Measurements from ENCODE around the gene NR6A1.

NR6A1 gene

GRCh38 chr9:124574534-124575375, 196.4 kb downstream of the NR6A1 start:
- no peak for DNase-seq (ENCODE audit: low read depth in 2 of 2)

GRCh38 chr9:124570942-124571666, 200.0 kb downstream of the NR6A1 start:
- no peak for DNase-seq (ENCODE audit: low read depth in 2 of 2)

GRCh38 chr9:124569942-124570341, 201.2 kb downstream of the NR6A1 start:
- no peak for DNase-seq (ENCODE audit: low read depth in 2 of 2)

GRCh38 chr9:124567362-124567761, 203.7 kb downstream of the NR6A1 start:
- no peak for DNase-seq (ENCODE audit: low read depth in 2 of 2)

GRCh38 chr9:124562328-124562727, 208.8 kb downstream of the NR6A1 start:
- no peak for DNase-seq (ENCODE audit: low read depth in 2 of 2)

GRCh38 chr9:124559871-124560270, 211.2 kb downstream of the NR6A1 start:
- no peak for DNase-seq (ENCODE audit: low read depth in 2 of 2)

- no peak for DNase-seq (ENCODE audit: low read depth in 2 of 2)
These were observed 212.2 kb downstream of the NR6A1 start for GRCh38 chr9:124558777-124559470.

- DNase-seq (ENCODE audit: low read depth in 2 of 2): no peak
These were observed 213.2 kb downstream of the NR6A1 start for GRCh38 chr9:124557895-124558294.

- no peak for DNase-seq (ENCODE audit: low read depth in 2 of 2)
These were observed 216.1 kb downstream of the NR6A1 start for GRCh38 chr9:124555043-124555442.

GRCh38 chr9:124553738-124554137, 217.4 kb downstream of the NR6A1 start:
- DNase-seq (ENCODE audit: low read depth in 2 of 2): no peak

- no peak for DNase-seq (ENCODE audit: low read depth in 2 of 2)
These were observed 218.9 kb downstream of the NR6A1 start for GRCh38 chr9:124552273-124552605.

GRCh38 chr9:124551472-124552272, 219.4 kb downstream of the NR6A1 start:
- peak in 1 of 2 donors; percentile 7 for DNase-seq (ENCODE audit: low read depth in 2 of 2)

- no peak for DNase-seq (ENCODE audit: low read depth in 2 of 2)
These were observed 221.0 kb downstream of the NR6A1 start for GRCh38 chr9:124550072-124550471.

- DNase-seq (ENCODE audit: low read depth in 2 of 2): no peak
These were observed 222.1 kb downstream of the NR6A1 start for GRCh38 chr9:124549016-124549415.

GRCh38 chr9:124544535-124544934, 226.6 kb downstream of the NR6A1 start:
- no peak for DNase-seq (ENCODE audit: low read depth in 2 of 2)

- no peak for DNase-seq (ENCODE audit: low read depth in 2 of 2)
These were observed 229.3 kb downstream of the NR6A1 start for GRCh38 chr9:124541824-124542223.

- DNase-seq (ENCODE audit: low read depth in 2 of 2): no peak
These were observed 233.2 kb downstream of the NR6A1 start for GRCh38 chr9:124537926-124538325.

GRCh38 chr9:124535846-124536245, 235.3 kb downstream of the NR6A1 start:
- no peak for DNase-seq (ENCODE audit: low read depth in 2 of 2)

- no peak for DNase-seq (ENCODE audit: low read depth in 2 of 2)
These were observed 238.2 kb downstream of the NR6A1 start for GRCh38 chr9:124532897-124533296.

GRCh38 chr9:124531115-124531514, 240.0 kb downstream of the NR6A1 start:
- DNase-seq (ENCODE audit: low read depth in 2 of 2): no peak

- DNase-seq (ENCODE audit: low read depth in 2 of 2): no peak
These were observed 240.9 kb downstream of the NR6A1 start for GRCh38 chr9:124530246-124530645.

GRCh38 chr9:124527781-124528180, 243.3 kb downstream of the NR6A1 start:
- no peak for DNase-seq (ENCODE audit: low read depth in 2 of 2)

All from activated CD4-positive, alpha-beta T cell treated with anti-CD3 and anti-CD28 coated beads for 24 hours (primary cell).